Inflammatory macrophage treated with lipopolysaccharide for 4 hours (primary cell): ENCODE measurements around the gene RARG.
"Not testable (repeated sequence)": the region's sequence is repeated elsewhere in the genome, so short reads cannot be mapped to it uniquely, and the experiment has no call there.

Source experiments
- DNase-seq: peaks from one replicate; pipeline ENCODE4 v3.0.0-alpha.2; 2020

The RARG gene

DNA sequence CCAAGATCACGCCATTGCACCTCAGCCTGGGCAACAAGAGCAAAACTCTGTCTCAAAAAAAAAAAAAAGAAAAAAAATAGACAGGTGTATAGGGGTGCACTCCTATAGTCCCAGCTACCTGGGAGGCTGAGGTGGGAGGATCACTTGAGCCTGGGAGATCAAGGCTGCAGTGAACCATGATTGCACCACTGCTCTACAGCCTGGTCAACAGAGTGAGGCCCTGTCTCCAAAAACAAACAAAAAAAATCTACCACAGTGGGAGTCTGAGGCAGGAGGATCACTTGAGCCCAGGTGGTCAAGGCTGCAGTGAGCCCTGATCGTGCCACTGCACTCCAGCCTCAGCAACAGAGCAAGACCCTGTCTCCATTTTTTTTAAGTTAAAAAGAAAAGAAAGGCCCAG, 69.0 kb downstream of the RARG start:
- not testable (repeated sequence) for DNase-seq

DNA sequence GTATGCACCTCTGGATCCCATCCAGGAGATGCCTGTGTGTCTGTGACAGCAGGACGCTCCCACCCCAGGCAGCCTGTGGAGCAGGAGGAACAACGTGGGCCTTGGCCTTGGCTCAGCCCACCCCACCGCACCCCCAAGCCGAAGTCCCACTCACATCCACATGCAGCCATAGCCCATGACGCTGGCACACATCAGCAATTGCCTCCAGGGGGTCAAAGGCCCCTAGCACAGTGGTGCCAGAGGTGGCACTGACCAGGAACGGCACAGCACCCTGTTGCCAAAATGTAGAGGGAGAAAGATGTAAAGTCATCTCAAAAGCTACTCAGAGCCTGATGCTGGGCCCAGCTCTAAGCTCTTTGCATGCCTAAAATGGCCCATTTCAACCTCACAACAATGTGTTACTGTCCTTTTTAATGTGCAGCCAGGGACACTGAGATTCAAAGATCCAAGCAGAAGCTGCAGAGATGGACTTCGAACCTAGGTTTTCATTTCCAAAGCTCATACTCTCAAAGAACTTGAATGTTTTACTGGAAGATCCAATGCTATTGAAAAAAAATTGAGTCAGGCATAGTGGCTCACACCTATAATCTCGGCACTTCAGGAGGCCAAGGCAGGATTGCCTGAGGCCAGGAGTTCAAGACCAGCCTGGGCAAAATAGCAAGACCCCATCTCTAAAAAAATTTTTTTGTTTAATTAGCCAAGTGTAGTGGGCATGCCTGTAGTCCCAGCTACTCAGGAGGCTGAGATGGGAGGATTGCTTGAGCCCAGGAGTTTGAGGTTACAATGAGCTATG, 70.7 kb downstream of the RARG start:
- DNase-seq, result no peak

DNA sequence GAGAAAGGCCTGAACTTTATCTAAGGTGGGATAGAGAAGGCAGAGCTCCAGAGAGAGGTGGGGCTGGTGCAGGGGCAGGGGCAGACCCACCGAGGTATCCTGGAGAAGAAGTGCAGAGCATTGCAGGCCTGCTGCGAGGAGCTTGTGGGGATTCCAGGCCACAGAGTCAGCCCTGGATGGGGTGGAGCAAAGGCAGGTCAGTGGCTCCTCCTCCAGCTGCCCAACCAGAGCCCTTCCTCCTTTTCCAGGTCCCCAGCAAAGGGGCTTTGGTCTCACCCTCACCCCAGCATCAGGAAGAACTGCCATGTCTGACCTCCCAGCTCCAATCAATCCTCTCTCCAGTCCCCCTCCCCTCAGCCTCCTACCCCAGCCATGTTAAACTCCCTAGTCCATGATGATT, 71.3 kb downstream of the RARG start:
- DNase-seq, result no peak
